AG04449 (cell line): ENCODE results near the gene MAGI1.

Source experiments
- CTCF ChIA-PET: fragments of 350-600 bp; formaldehyde crosslinking; extraction: SDS; loops from one replicate; lab custom pipeline; 2021; ENCODE audit warnings: antibody characterized with exemption; lab: Yijun Ruan, JAX
- POLR2A ChIA-PET: fragments of 400-600, 350-600 bp; formaldehyde crosslinking; extraction: SDS; loops from one replicate; lab custom pipeline; 2020; ENCODE audit warnings: antibody characterized with exemption, inconsistent platforms; lab: Yijun Ruan, JAX
- DNase-seq: peaks from one replicate; pipeline ENCODE4 v3.0.0-alpha.2; 2010; ENCODE audit warnings: low read depth, low spot score
- H3K4me3 ChIP-seq: 2 replicates; pipeline ENCODE4 v1.5.1; 2011; ENCODE audit warnings: low read depth, mild to moderate bottlenecking, control low read depth, low read length
- CTCF ChIP-seq: IDR thresholded peaks from one replicate; pipeline ENCODE4 v1.5.1; 2011; ENCODE audit warnings: mild to moderate bottlenecking, moderate library complexity, low read length, control low read depth, inconsistent platforms; ENCODE audit not compliant: insufficient read depth; ENCODE audit errors: missing control alignments

The MAGI1 gene

DNA sequence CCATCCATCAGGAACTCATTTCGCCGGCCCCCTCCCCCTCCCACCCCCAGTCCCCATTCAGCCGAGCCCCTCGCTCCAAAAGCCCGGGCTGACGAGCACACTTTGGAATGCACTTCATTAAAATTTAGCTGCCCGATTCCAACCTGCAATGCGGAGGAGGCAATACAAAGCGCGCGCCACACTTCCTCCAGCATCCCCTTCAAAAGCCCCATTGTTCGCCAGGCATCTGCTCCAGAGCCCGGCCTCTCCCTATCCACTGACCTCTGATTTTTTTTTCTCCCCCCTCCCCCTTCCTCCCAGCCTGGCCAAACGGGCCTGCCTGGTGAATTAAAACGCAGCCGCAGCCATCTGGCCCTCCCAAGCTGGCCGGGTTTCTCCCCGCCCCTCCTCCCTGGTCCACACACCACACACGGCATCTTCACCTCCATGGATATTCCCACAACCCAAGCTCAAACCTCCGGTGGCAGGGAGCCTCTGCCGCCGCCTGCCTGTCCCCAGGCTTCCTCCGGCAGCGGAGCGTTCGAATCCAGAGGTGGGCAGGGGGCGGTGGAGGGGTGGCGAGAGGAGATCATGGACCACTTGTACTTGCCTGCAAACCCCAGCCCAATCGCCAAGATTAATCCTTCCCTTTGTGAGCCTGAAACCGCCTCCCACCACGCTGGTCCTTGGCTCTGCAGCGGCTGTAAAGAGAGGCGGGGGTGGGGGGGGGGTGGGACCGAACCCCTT is 441.3 kb downstream of the MAGI1 start:
- DNase-seq: no peak
- CTCF ChIA-PET: interaction anchor here (0.6 kb wide), 1 partner anchor 633 kb away, joined by 4 read pairs; no protein-coding TSS in a partner anchor
- peak overlapping the region; percentile 52 for H3K4me3 ChIP-seq
- TF ChIP-seq CTCF: no peak
- POLR2A ChIA-PET: no interaction called here

DNA sequence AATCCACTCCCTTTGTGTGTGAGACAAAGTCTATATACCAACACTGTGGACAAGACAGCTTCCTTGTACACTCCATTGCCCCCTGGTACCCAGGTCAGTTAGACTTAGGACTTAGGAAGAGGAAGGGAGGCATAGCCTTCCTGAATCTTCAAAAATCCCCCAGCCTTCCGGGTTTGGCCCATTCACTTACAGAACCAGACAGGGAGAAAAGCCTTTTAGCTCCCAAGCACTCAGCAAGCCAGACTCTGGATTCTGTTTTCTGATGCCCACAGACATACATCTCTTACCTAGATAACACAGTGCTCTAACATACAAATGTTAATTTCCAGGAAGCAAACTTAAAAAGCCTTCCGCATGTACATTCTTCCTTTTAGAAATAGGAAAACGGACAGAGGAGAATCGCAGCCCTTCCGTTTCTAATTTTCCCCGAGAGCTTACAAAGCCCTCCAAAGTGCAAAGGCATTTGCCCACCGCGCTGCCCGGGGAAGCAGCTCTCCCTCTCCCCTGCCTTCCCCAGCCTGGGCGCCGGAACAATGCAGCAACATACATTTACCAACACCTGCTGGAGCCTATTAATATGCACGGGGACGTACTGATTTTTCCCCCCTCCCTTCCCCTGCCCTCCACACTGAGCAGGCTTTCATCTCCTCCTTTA is 442.0 kb downstream of the MAGI1 start:
- TF ChIP-seq CTCF: no peak
- DNase-seq: no peak
- H3K4me3 ChIP-seq: peak overlapping the region; percentile 46
- ChIA-PET POLR2A (no interaction called here), CTCF (interaction anchor here (0.6 to 2.4 kb wide), 2 partner anchors 10 to 1526 kb away, joined by 4 to 5 read pairs; no protein-coding TSS in a partner anchor)

DNA sequence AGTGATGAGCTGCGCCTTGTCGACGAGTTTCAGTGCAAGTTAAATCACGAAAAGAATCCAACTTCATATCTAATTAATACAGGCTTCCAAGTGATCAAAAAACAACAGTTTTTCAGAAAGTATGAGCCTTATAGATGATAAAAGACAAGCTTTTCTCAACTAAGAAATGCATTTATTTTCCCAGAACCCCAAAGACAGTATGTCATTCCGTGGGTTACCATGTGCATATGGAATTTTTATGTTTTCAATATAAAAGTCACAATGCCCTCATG is 442.8 kb downstream of the MAGI1 start:
- no peak for TF ChIP-seq CTCF
- no peak overlapping the region for H3K4me3 ChIP-seq
- CTCF ChIA-PET: interaction anchor here (0.9 to 2.4 kb wide), 2 partner anchors 9 to 10 kb away, joined by 3 to 5 read pairs; no protein-coding TSS in a partner anchor
- POLR2A ChIA-PET: no interaction called here
- DNase-seq: no peak

- ChIA-PET POLR2A (no interaction called here), CTCF (interaction anchor here (0.9 to 2.4 kb wide), 2 partner anchors 9 to 10 kb away, joined by 3 to 5 read pairs; no protein-coding TSS in a partner anchor)
Observed at GRCh38 chr3:65595222-65596028, 443.3 kb downstream of the MAGI1 start.

GRCh38 chr3:65593780-65594752 is 444.7 kb downstream of the MAGI1 start:
- H3K4me3 ChIP-seq: no peak overlapping the region
- ChIA-PET POLR2A (no interaction called here), CTCF (interaction anchor here (2.4 kb wide), 1 partner anchor 8 kb away, joined by 5 read pairs; no protein-coding TSS in a partner anchor)
- DNase-seq: no peak
- no peak for TF ChIP-seq CTCF

More at GRCh38 chr3:65595222-65596028, 443.3 kb downstream of the MAGI1 start:
- TF ChIP-seq CTCF: no peak
- DNase-seq: no peak
- H3K4me3 ChIP-seq: no peak overlapping the region
